HCT116 (cell line): ENCODE results near the gene CEND1.

Source experiments
- CTCF ChIP-seq, 3 experiments: fragments of 200-600 bp in 1 of 3; sonication (generic) in 1 of 3; IDR thresholded peaks in 2 of 3; conservative IDR thresholded peaks in 1 of 3; 2 replicates each; pipeline ENCODE4 v1.5.1; 2012 to 2017; ENCODE audit warnings: low read depth in 2 of 3, low read length in 2 of 3, antibody characterized with exemption in 1 of 3, borderline replicate concordance in 1 of 3, control low read depth in 1 of 3, mild to moderate bottlenecking in 1 of 3, mixed read lengths in 1 of 3, mixed run types in 1 of 3, moderate library complexity in 1 of 3; ENCODE audit not compliant: insufficient read depth in 1 of 3
- EGR1 ChIP-seq: IDR thresholded peaks from 2 replicates; pipeline ENCODE4 v1.6.1; 2012; ENCODE audit warnings: low read depth
- ELF1 ChIP-seq: IDR thresholded peaks from 2 replicates; pipeline ENCODE4 v1.6.1; 2012; ENCODE audit warnings: low read depth, borderline replicate concordance
- EZH2 ChIP-seq: fragments of 200-600 bp; sonication (generic); IDR thresholded peaks from 2 replicates; pipeline ENCODE4 v1.6.1; 2017; ENCODE audit warnings: antibody characterized with exemption, mixed run types
- EZH2phosphoT487 ChIP-seq: fragments of 200-600 bp; IDR thresholded peaks from 2 replicates; pipeline ENCODE4 v1.6.1; 2018; ENCODE audit warnings: antibody characterized with exemption, borderline replicate concordance
- MAX ChIP-seq: IDR thresholded peaks from 2 replicates; pipeline ENCODE4 v1.6.1; 2012
- POLR2A ChIP-seq: IDR thresholded peaks from 2 replicates; pipeline ENCODE4 v1.7.0; 2011; ENCODE audit warnings: borderline replicate concordance; ENCODE audit not compliant: insufficient read depth, insufficient read length; ENCODE audit errors: extremely low read depth
- POLR2AphosphoS5 ChIP-seq: IDR thresholded peaks from 2 replicates; pipeline ENCODE4 v1.6.1; 2011; ENCODE audit warnings: mild to moderate bottlenecking, low read depth, low read length, moderate library complexity
- SIN3A ChIP-seq: IDR thresholded peaks from 2 replicates; pipeline ENCODE4 v1.6.1; 2012; ENCODE audit warnings: low read depth
- SP1 ChIP-seq: IDR thresholded peaks from 2 replicates; pipeline ENCODE4 v1.6.1; 2012; ENCODE audit warnings: low read depth
- YY1 ChIP-seq: IDR thresholded peaks from 2 replicates; pipeline ENCODE4 v1.6.1; 2011; ENCODE audit warnings: low read length, low read depth, moderate library complexity, mild to moderate bottlenecking; ENCODE audit not compliant: insufficient replicate concordance; ENCODE audit errors: extremely low read depth
- TF ChIP-seq, protein P1 (sequence below): IDR thresholded peaks from 2 replicates; pipeline ENCODE4 v1.6.1; 2012; ENCODE audit warnings: low read depth

GRCh38 chr11:763073-763463 is 26.8 kb downstream of the CEND1 start:
- no peak for TF ChIP-seq YY1
- TF ChIP-seq MAX: no peak
- no peak for TF ChIP-seq CTCF (IDR thresholded peaks at IDR 0.05 in 2 of 3, conservative IDR thresholded peaks at IDR 0.05 in 1 of 3; ENCODE audit: borderline replicate concordance in 1 of 3, insufficient read depth in 1 of 3, low read depth in 2 of 3, low read length in 2 of 3)
- TF ChIP-seq EZH2phosphoT487: no peak
- TF ChIP-seq EZH2: no peak
- TF ChIP-seq POLR2A: no peak
- no peak for TF ChIP-seq SIN3A
- no peak for TF ChIP-seq EGR1
- TF ChIP-seq, protein P1, sequence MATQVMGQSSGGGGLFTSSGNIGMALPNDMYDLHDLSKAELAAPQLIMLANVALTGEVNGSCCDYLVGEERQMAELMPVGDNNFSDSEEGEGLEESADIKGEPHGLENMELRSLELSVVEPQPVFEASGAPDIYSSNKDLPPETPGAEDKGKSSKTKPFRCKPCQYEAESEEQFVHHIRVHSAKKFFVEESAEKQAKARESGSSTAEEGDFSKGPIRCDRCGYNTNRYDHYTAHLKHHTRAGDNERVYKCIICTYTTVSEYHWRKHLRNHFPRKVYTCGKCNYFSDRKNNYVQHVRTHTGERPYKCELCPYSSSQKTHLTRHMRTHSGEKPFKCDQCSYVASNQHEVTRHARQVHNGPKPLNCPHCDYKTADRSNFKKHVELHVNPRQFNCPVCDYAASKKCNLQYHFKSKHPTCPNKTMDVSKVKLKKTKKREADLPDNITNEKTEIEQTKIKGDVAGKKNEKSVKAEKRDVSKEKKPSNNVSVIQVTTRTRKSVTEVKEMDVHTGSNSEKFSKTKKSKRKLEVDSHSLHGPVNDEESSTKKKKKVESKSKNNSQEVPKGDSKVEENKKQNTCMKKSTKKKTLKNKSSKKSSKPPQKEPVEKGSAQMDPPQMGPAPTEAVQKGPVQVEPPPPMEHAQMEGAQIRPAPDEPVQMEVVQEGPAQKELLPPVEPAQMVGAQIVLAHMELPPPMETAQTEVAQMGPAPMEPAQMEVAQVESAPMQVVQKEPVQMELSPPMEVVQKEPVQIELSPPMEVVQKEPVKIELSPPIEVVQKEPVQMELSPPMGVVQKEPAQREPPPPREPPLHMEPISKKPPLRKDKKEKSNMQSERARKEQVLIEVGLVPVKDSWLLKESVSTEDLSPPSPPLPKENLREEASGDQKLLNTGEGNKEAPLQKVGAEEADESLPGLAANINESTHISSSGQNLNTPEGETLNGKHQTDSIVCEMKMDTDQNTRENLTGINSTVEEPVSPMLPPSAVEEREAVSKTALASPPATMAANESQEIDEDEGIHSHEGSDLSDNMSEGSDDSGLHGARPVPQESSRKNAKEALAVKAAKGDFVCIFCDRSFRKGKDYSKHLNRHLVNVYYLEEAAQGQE: no peak
- no peak for TF ChIP-seq SP1
- peak; percentile 35 for TF ChIP-seq POLR2AphosphoS5
- TF ChIP-seq ELF1: no peak
